ENCODE results near the gene NKAIN4. TPM values are rescaled to one million over a fixed set of nuclear protein-coding genes. Genes with fewer than 3 reads are reported as not detected.

NKAIN4 gene
- polyA plus RNA-seq, 1 donor (not counting 4 experiments of a cell fraction or from before 2014, with no cell fraction given), result not detected

- Histone ChIP-seq H3K79me2 (ENCODE audit: control insufficient read depth, insufficient read depth, low read length) (peaks cover 86% of the 10 kb centered on the region), H3K27me3 (ENCODE audit: control insufficient read depth, extremely low read depth, insufficient read depth, low read length) (no peaks in the 10 kb centered on the region), H3K9me3 (ENCODE audit: control insufficient read depth, low read depth, low read length) (no peaks in the 10 kb centered on the region), H3K4me2 (ENCODE audit: control insufficient read depth, extremely low read depth, insufficient read depth, low read depth, low read length) (no peak overlapping the region), H3K9ac (ENCODE audit: control insufficient read depth, extremely low read depth, insufficient read depth, low read length) (no peak overlapping the region), H4K20me1 (ENCODE audit: control insufficient read depth, extremely low read depth, insufficient read depth, low read length) (peaks cover 61% of the 10 kb centered on the region), H3K4me3 (ENCODE audit: control insufficient read depth in 2 of 3, extremely low read depth in 1 of 3, insufficient read depth in 2 of 3, low read depth in 1 of 3, low read length in 3 of 3) (no peak overlapping the region), H3K36me3 (ENCODE audit: control insufficient read depth in 2 of 2, extremely low read depth in 1 of 2, insufficient read depth in 2 of 2, low read length in 2 of 2) (peaks cover 46 to 47% of the 10 kb centered on the region in 2 experiments), H3K4me1 (ENCODE audit: control insufficient read depth, extremely low read depth, insufficient read depth, low read length) (no peaks in the 10 kb centered on the region), H2AFZ (ENCODE audit: control insufficient read depth, low read length) (no peak overlapping the region), H3K9me1 (ENCODE audit: control insufficient read depth, extremely low read depth, insufficient read depth, low read length) (peaks cover 2% of the 10 kb centered on the region), H3K27ac (ENCODE audit: control insufficient read depth, insufficient read depth, low read length) (no peak overlapping the region)
- no peak for TF ChIP-seq EZH2 (IDR thresholded peaks at IDR 0.05; ENCODE audit: low read length)
- no peak for TF ChIP-seq CTCF (optimal IDR thresholded peaks at IDR 0.05 in 1 of 3, IDR thresholded peaks at IDR 0.05 in 1 of 3, conservative IDR thresholded peaks at IDR 0.05 in 1 of 3; ENCODE audit: extremely low read depth in 1 of 3, insufficient read depth in 2 of 3, low read length in 3 of 3)
- dilution Hi-C loops (cut with MboI; ENCODE audit: extremely low pct_ligation_motif_present, low sequenced_read_pairs), result no loop called here
- FAIRE-seq (no peak), DNase-seq (ENCODE audit: low read depth, low spot score) (no peak)
Measured at GRCh38 chr20:63205896-63206295, 48.4 kb downstream of the NKAIN4 start.

- Histone ChIP-seq H3K4me1 (ENCODE audit: control insufficient read depth, extremely low read depth, insufficient read depth, low read length) (no peaks in the 10 kb centered on the region), H3K79me2 (ENCODE audit: control insufficient read depth, insufficient read depth, low read length) (peaks cover 86% of the 10 kb centered on the region), H3K9me3 (ENCODE audit: control insufficient read depth, low read depth, low read length) (no peaks in the 10 kb centered on the region), H3K27me3 (ENCODE audit: control insufficient read depth, extremely low read depth, insufficient read depth, low read length) (no peaks in the 10 kb centered on the region), H3K36me3 (ENCODE audit: control insufficient read depth in 2 of 2, extremely low read depth in 1 of 2, insufficient read depth in 2 of 2, low read length in 2 of 2) (peaks cover 36 to 41% of the 10 kb centered on the region in 2 experiments), H3K9me1 (ENCODE audit: control insufficient read depth, extremely low read depth, insufficient read depth, low read length) (no peaks in the 10 kb centered on the region), H2AFZ (ENCODE audit: control insufficient read depth, low read length) (no peak overlapping the region), H3K4me2 (ENCODE audit: control insufficient read depth, extremely low read depth, insufficient read depth, low read depth, low read length) (no peak overlapping the region), H3K9ac (ENCODE audit: control insufficient read depth, extremely low read depth, insufficient read depth, low read length) (no peak overlapping the region), H4K20me1 (ENCODE audit: control insufficient read depth, extremely low read depth, insufficient read depth, low read length) (peaks cover 53% of the 10 kb centered on the region), H3K4me3 (ENCODE audit: control insufficient read depth in 2 of 3, extremely low read depth in 1 of 3, insufficient read depth in 2 of 3, low read depth in 1 of 3, low read length in 3 of 3) (no peak overlapping the region), H3K27ac (ENCODE audit: control insufficient read depth, insufficient read depth, low read length) (no peak overlapping the region)
- dilution Hi-C loops (cut with MboI; ENCODE audit: extremely low pct_ligation_motif_present, low sequenced_read_pairs), result no loop called here
- FAIRE-seq (no peak), DNase-seq (ENCODE audit: low read depth, low spot score) (no peak)
- no peak for TF ChIP-seq CTCF (optimal IDR thresholded peaks at IDR 0.05 in 1 of 3, IDR thresholded peaks at IDR 0.05 in 1 of 3, conservative IDR thresholded peaks at IDR 0.05 in 1 of 3; ENCODE audit: extremely low read depth in 1 of 3, insufficient read depth in 2 of 3, low read length in 3 of 3)
- TF ChIP-seq EZH2 (IDR thresholded peaks at IDR 0.05; ENCODE audit: low read length), result no peak
Measured at GRCh38 chr20:63204362-63204761, 49.9 kb downstream of the NKAIN4 start.

All from keratinocyte (primary cell).